Activated CD4-positive, alpha-beta T cell treated with anti-CD3 and anti-CD28 coated beads, Interleukin-2, amount 50 U/mL, for 4 hours (primary cell): Measurements from ENCODE around the gene SLC29A3.

Source experiments
- DNase-seq, 2 experiments: peaks; one replicate each; pipeline ENCODE4 v3.0.0-alpha.2; 2020

The SLC29A3 gene

DNA sequence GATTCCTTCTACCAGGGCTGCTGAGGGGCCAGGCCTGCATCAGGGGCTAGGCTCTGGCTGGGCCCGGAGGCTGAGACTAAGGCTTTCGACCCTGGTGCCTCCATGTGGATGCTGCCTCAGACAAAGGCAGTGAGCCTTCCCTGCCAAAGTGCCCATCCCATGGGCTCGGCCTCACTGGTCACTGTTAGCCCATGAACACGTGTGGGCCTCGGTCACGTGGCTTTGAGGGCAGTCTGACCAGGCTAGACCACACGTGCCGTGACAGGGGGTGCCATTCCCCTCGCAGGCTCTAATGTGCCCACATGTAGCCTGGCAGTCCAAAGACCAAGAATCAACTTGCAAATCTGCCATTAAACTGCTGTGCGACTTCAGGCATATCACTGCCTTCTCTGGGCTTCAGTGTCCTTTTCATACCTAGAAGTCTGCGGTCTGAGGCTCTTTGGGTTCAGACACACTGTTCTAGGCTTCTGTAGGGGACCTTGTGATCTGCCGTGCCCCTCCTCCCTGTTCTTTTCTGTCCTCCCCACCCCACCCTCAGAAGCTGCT is 17.6 kb upstream of the SLC29A3 start:
- no peak for DNase-seq

DNA sequence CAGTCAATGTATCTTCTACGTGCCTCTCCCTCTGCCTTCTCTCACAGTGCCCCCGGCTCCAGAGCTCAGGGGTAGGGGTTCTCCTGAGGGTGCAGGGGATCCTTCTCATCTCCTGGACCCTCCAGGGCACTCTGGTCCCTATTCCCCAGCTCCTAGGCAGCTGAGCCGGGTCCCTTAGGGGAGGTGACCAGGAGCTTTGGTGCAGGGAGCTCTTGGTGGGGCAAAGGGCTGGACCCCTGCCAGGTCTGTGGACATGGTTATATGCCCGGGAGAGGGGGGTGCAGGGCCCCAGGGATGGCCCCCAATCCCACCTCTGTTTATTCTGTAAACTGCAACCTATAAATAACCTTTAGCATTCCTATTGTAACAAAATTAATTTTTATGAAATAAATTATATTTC is 16.6 kb upstream of the SLC29A3 start:
- no peak for DNase-seq

DNA sequence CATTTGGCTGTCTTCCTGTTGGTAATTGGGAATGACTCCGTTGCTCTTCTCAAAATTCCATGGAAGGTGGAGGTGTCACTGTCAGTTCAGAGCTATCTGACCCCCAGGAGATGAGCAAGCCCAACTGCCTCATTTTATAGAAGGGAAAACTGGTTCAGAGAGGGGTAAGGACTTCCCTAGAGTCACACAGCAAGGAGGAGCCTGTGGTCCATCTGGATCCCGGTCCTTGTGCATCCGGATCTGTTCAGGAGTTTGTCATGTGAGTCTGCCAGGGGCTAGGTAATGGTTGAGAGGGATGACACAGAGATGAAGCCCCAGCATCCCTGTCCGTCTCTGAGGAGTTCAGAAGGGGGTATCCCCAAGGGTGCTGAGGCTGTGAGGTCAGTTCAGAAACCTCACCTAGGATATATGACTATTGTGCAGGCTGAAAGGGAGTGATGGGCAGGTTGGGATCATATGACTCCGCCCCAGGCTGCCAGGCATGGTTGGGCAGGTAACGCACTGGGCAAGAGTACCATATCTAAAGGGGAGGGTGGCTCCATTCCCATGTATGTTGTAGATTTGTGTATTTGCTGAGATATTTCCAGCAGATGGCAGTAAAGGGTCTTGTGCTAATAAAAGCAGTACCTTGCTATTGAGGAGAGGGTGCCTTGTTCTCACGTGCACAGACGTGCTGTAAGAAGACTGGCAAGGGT is 16.0 kb upstream of the SLC29A3 start:
- DNase-seq: no peak

DNA sequence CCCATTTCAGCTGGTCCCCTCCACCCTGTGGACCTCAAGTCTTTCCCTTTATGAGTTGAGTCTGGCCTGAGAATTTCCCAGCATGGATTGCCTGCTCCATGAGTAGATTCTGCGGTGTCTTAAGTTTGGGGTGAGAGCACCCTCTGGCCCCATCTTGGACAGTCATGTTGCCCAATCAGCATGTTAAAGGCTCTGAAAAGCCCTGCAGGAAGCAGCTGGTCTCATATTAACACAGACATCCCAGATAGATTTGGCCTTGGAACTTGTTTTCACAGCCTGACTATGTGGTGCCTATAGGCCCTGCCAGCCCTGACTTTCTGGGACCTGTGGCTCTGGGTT is 15.5 kb upstream of the SLC29A3 start:
- no peak for DNase-seq

DNA sequence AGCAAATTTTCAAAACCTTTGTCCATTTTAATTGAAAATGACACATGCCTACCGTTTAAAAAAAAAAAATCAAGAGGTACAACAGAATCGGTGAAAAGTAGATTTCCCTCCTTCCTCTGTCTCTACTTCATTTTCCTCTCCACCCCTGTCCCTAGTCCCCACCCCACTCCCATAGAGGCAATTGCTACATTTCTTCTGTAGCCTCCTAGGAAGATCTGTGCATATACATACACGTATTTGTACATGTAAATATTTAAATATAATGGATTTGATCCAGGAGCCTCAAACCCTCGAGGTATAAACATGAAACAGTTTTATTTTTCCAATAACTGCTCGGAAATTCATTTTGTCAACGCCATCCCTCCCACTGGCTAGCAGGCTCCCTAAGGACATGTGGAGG is 14.1 kb upstream of the SLC29A3 start:
- DNase-seq: no peak

DNA sequence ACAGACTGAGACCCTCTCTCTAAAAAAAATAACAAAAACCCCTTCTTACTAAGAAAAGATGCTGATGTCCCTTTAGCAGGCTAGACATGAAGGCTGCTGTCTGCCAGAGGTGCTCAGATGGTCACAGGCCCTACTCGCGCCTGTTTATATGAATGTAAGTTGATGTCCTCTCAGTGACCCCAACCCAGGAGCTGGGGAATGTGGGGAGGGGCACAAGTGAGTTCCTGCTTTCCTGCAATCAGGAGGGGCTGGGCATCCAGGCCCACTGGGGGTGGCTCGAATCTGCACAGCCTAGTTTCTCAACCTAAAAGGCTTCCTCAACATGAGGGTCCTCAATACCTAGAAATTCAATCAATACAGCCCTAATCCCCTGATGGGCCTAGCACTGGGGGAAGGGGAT is 12.1 kb upstream of the SLC29A3 start:
- no peak for DNase-seq

DNA sequence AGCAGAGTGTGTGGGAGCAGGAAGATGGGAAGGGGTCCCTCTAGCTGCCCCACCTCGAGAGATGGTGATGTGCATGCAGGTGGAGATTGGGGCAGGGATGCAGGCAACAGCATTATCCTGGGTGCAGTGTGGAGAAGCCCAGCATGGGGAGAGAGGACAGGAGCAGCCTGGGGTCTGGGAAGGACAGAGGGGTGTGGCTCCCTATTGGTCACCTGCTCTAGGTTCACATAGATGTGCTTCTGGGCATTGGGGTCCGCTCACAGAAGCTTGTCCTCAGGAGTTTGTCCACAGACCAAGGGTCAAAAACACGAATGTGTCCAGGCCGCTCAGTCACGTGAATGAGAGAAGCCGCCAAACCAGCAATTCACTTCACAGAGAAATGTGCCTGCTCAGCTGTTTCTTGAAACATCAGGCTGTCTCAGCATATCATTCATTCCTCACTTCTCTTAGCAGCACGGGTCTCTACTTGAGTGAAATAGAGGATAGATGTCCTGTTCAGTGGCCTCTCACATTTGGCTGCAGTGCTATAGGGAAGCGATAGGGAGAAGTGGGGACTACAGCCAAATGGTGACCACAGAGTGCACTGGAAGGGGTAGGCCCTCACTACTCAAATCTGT is 11.5 kb upstream of the SLC29A3 start:
- no peak for DNase-seq

DNA sequence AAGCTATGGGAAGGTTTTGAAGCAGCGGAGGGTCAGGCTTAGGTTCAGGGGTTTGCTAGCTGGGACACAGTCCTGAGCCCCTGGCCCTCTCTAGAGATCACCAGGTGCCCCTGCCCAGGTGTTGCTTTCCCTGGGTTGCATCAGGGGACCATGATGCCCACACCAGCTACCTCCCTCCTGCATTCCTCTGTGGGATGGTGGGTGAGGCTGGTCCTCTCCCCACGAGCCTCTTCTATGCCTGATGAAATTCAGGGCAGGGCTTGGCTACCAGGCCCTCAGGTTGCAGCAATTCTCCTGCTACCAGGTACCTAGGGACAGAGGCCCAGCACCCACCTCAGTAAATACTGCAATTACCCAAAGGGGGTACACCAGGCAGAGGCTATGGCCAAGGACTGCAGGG is 10.8 kb upstream of the SLC29A3 start:
- DNase-seq: no peak

DNA sequence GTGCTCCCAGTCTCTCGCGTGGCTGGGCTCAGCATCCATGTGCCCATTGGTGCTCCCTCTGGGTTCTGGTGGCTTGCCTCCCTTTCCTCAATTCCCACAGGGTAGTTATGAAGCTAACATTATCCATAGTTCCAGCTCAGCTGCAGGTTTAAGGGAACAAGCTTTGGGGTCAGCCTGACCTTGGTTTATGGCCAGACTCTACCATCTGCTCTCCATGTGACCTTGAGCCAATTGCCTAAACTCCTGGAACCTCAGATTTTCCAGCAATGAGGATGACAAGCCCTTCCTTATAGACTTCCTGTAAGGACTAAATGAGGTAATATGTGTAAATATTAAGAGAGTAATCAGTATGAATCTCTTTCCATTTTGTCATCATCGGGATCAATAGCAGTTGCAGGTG is 10.1 kb upstream of the SLC29A3 start:
- no peak for DNase-seq

DNA sequence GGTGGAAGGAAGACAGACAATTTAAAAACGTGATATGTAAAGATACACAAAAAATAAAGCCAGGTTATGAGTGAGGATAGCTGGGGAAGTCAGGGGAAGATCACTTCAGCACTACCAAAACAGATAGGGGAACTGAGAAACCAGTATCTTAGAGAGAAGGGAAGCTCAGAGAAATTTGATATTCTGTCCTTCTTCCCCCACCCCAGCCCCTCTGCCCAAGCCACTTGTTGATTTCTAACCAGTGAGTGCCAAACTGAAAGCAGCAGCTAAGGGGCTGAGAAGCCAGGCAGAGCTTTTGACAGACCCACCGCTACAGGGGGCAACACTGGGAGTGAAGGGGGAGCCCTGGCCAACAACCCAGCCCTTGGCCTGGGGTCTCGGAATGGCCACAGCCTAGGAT is 9.1 kb upstream of the SLC29A3 start:
- DNase-seq: no peak

DNA sequence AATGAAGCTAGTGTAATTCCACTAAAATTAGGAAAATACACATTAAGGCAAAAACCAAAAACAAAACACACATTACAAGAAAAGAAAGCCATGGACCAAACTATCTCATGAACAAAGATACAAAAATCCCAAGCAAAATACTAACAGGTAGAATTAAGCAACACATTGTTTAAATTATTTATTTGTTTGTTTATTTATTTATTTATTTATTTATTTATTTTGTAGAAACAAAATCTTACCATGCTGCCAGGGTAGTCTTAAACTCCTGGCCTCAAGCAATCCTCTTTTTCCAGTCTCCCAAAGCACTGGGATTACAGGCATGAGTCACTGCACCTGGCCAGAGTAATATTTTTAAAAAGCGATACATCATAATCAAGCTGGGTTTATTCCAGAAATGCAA is 6.8 kb upstream of the SLC29A3 start:
- no peak for DNase-seq

DNA sequence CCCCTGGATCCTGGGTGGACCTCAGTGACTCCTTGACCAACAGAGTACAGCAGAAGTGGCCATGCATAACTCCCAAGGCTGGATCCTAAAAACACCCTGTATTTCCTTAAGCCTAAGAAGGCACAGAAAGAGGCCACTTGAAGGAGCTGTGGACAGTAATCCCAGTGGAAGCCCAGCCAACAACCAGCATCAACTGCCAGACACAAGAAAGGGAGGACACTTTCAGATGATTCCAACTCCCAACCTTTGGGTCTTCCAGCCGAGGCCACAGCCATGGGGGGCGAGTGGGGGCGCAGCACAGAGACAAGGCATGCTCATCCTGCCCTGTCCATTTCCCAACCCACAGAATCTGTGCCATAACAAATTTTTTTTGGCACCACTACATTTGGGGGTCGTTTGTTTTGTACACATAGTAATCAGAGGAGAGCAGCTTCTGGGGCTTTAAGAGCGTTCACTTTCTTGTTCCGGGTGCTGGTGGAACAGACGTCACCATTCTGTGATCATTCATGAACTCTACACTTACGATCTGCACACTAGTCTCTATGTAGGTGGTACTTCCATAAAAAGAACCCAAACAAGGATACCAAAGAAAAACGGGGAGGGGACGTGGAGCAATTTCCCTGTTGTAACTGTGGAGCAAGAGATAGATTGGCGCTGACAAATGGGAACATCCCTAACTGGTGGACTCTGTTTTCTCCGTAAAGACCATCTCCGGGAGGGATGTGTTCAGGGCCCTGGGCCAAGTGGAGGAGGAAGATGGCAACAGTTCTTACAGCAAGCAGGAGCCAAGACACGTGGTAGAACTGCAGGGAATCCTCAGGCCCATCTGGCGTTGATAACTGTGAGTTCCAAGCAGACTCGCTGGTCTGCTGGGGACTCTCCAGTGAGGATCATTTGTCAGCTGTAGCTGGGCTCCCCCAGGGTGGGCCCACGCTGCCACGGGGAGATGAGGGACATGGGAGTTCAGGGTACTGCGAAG is 6.0 kb upstream of the SLC29A3 start:
- no peak for DNase-seq

DNA sequence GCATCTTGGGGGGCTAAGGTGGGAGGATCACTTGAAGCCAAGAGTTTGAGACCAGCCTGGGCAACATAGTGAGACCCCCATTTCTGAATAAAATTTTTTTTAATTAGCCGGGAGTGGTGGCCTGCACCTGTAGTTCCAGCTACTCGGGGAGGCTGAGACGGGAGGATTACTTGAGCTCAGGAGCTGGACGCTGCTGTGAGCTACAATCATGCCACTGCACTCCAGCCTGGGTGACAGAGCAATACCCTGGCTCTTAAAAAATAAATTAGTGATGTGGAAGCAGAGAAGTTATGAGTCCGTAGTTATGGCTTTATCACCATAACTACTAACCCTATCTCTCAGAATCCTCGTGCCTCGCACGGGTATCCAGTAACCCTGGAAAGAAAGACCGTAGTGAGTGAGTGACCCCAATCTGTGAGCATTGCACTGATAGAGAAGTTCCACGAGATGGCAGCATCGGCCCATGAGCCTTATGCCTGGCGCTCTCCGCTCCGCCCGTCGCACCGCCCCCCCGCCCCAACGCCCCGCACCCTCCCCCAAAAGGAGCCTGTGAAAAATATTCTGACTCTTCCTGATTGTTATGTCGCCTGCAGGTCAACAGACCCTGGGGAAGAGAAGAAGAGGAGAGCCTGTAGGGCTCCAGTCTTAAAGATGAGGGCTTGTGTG is 4.9 kb upstream of the SLC29A3 start:
- DNase-seq: peak; percentile 49 to 52

DNA sequence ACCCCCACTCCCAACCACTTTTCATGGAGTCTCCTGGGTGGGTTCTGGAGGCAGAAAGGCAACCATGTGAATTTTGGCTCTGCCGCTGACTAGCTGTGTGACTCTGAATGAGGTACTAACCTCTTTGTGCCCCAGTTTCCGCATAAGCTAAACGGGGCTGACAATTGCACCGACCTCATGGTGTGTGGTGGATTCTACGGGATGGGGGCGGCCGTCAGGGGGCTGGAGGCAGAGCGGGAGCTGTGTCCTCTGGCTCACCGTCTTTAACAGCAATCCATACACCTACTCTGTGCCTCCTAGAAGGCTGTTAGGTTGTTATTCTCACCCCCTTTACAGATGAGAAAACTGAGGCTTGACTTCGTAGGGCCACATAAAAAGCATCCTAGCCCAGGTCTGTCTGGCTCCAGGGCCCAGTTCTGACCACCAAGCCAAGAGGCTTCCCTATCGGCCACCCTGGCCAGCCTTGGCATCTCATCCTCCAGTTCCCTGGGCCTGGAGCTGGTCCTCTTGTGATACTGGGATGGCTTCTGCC is 4.3 kb upstream of the SLC29A3 start:
- no peak for DNase-seq

DNA sequence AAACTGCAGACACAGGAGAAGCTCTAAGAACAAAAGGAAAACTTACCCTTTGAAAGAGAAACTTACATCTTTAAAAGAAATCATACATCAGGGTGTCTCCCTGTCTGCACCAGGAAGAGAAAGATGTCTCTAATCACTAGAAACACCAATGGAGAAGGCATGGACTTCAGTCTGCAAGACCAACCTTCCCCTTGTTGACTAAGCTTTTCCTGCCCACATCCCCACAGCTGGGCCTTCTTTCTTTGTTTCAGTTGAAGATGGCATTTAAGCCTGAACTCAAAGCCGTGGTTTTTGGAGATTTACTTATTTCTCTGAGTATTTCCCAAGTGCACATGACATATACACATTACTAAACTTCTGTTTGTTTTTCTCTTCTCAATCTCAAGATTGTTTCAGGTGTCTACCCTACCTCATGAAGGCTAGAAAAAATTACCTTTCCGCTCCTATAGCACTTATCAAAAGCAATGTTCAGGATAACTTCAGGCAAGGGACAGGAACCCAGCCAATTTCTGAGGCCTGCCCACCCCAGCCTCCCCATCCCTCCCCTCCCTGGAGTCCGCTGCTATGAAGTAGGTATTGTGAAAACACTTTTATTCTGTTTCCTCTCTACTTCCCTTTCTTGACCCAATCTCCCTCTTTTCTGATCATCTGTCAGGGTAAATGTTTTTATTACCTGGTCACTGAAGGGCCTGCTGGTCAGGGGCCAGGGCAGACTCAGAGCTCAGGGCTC is 2.8 kb upstream of the SLC29A3 start:
- DNase-seq: no peak

DNA sequence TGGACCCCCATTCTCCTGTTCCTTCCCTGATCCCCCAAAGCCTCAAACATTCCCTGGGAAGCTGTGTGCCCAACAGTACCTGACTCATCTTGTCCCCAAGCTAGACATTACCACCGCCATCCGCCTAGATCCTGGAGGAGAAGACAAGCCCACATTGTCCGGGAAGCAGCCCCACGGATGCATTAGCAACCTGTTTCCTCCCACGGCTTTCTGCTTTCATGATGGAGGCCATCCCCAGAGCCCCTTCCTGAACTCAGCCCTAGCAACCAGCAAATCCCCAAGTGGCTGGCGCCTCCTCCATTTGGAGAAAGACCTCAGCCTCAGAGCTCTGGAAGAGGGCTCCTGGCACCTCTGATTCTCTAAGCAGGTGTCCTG is 2.3 kb upstream of the SLC29A3 start:
- DNase-seq: no peak

DNA sequence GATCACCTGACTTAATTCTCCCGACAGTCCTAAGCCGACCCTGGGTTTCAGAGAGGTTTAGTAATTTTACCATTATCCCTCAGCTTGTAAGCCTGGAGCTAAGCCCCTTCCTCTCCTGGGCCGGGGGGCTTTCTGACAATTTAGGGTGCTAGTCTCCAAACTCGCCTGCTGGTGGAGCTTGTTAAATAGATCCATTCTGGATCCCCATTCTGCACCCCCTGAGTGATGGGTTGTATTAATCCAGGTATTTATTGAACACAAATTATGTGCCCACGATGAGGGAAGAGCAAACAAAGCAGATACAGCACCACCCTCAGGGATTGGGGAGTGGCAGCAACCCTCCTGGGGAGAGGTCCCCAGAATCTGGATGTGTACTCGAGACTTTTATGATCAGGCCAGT is 1.3 kb upstream of the SLC29A3 start:
- DNase-seq: no peak

DNA sequence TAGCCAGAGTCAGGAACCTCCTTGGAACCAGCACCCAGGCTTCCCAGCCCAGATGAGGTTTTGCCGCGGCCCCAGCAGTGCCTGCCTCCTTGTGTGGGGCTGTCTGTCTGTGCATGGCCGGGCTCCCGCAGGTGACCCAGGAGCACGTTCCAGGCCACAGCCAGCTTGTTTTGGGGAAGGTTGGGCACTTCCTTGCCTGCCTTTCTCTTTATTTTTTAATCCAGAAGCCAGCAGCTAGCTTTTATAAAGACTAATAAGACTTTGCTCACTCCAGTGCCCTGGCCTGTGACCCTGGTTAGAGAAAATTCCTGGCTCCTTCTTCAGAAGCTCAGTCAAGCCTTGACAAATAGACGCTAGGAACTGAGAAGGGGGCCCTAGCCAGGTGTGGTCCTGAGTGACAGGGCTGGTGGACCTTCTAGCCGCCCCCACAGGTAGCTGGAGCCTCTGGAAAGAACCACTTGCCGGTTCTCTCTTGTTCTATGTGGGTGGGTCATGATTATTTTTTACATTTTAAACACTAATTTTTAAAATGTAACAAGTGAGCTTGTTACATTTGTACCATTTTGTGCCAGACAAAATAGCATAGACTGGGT is 837 bp downstream of the SLC29A3 start:
- DNase-seq: no peak

DNA sequence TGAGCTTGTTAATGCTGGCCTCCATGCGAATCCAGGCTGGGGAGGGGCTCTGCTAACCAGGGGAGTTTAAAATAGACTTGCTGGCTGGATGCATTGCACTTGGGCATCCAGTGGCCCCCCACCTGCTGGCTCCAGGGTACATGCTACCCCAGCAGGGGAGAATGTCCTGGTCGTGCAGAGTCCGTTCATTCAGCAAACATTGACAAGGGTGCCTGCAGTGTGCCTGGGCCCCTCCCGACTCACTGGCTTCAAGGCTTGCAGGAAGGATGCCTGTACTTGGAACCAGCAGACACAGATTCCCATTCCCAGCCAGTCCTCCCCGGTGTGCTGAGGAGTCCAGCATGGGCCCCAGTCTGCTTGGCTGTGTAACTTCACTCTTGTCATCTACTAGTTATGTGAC is 1.5 kb downstream of the SLC29A3 start:
- no peak for DNase-seq

DNA sequence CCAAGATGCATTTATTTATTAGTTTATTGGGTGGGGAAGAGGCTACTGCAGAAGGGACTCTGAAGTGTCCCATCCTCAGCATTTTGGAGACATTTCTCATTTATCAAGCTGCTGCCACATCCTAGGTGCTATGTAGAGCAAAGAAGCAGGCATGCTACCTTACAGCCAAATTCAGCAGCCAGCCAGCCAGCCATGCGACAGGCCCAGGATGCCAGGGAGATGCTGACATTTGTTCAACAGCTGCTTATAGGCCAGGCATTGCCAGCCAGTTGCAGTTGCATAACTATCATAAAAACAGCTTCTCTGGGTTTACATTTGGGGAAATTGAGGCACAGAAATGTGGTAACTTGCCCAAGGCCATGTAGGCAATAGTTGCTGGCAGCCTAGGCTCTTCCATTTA is 2.3 kb downstream of the SLC29A3 start:
- DNase-seq: no peak

DNA sequence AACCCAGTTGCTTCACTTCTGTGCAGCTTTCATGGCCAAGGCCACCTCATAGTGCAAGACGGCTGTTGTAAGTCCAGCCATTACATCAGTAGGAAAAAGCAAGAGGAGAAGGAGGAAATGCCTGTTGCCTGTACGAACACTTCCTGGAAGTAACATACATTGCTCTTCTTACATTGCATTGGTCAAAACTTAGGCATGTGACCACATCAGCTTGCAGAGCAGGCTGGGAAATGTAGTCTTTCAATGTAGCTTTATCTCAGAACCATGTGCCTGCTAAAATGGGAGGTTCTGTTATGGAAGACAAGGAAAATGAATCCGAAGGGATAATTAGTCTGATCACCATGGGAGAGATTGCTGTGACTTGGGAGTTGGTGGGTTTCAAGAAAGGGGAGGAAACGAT is 4.3 kb downstream of the SLC29A3 start:
- DNase-seq: no peak

DNA sequence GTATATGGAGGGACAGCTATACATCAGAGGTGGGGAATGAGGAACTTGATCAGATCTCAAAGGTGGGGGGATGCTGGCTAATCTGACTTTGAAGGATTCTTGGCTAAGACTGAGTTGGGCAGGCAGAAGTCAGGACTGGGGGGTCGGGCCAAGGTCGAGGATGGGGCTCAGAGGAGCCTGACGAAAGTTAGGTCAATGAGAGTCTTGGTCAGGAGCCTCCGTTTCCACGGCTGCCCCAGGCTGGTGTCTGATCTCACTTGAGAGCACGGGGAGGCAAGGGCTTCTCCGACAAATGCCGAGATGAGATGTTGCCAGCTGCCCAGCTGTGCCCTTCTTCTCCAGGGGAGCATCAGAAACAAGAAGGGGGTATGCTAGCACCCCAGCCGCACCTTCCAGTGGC is 5.7 kb downstream of the SLC29A3 start:
- DNase-seq: no peak
